GM21526 (cell line): ENCODE data around the gene BRAT1.

Experiments
- ATAC-seq: cut with Tn5 transposase; IDR thresholded peaks from one replicate; pipeline ENCODE4 v1.9.1; 2021; ENCODE audit warnings: moderate library complexity; ENCODE audit not compliant: unreplicated experiment, low FRiP score

Gene BRAT1

DNA sequence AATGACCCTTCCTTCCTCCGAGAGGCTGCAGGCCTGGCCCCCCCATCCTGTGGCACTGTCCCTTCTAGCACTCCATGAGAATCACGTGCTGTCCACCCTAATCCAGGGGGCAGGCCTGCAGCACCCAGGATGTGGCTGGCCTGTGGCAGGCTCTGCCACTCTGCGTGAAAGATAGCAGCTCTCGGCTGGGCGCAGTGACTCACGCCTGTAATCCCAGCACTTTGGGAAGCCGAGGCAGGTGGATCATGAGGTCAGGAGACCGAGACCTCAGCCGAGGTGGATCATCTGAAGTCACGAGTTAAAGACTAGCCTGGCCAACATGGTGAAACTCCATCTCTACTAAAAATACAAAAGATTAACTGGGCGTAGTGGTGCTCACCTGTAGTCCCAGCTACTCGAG is 54.6 kb downstream of the BRAT1 start:
- no peak for ATAC-seq

DNA sequence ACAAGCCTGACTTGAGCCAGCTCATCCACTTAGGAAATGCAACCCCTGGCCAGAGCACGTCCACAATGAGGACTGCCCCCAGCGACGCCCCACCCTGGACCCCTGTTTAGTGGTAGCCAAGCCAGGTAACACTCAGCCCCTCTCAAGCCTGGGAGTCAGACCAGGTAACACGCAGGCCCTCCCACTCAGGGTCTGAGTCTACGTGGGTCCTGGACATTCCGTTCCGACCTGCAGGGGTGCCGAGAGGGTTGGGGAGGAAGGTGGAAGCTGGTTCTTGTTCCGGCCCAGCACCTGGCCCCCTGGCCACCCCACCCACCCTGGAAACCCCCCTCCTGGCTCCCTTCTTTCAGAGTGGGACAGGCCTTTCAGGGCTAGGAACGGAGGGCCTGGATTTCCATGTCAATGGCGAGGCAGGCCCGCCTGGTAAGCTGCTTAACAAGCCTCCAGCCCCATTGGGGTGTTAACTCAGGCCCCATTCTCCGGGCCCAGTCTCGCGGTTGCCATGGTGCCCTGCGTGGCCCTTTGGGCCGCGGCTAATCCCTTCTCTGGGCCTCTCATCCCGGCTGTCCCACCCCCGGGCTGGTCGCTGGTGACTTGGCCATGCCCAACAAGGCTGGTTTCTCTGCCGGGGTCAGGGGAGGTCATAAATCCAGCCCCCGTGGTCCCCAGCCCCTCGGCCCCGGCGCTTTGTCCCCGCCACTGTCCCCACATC is 55.4 kb downstream of the BRAT1 start:
- no peak for ATAC-seq

DNA sequence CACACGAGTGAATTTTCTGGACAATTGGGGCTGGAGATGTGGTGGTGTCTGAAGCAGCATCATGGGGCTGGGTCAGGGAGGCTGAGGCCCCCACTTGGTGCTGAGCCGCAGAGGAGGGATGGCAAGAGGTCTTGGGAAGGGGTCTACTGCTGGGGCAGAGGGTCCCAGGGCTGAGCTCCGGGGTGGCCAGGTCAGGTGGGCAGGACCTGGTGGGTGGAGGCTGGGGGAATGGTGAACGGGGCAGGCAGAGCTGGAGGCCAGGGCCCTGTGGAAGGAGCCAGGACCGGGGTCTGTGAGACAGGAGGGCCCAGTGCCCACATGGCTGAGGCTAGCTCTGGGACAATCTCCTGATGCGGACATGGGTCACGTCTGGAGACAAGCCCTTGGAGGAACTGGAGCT is 56.1 kb downstream of the BRAT1 start:
- ATAC-seq: no peak

DNA sequence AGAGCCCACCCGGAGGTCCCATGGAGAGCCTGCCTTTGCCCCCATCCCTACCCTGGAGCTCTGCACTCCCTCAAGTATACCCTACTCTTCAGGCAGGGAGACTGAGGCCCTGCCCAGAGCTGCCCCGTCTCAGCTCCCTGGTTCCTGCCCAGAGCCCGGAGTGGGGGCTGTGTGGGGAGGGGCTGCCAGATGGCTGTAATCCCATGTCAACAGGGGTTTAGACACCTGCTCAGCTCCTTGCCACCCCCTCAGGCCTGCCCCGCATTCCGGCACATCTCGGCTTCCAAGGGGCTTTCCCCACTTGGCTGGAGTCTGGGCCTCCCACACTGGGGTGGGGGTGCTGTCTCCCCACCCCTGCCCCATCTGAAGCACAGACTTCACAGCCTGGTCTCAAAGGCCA is 56.6 kb downstream of the BRAT1 start:
- ATAC-seq: no peak

DNA sequence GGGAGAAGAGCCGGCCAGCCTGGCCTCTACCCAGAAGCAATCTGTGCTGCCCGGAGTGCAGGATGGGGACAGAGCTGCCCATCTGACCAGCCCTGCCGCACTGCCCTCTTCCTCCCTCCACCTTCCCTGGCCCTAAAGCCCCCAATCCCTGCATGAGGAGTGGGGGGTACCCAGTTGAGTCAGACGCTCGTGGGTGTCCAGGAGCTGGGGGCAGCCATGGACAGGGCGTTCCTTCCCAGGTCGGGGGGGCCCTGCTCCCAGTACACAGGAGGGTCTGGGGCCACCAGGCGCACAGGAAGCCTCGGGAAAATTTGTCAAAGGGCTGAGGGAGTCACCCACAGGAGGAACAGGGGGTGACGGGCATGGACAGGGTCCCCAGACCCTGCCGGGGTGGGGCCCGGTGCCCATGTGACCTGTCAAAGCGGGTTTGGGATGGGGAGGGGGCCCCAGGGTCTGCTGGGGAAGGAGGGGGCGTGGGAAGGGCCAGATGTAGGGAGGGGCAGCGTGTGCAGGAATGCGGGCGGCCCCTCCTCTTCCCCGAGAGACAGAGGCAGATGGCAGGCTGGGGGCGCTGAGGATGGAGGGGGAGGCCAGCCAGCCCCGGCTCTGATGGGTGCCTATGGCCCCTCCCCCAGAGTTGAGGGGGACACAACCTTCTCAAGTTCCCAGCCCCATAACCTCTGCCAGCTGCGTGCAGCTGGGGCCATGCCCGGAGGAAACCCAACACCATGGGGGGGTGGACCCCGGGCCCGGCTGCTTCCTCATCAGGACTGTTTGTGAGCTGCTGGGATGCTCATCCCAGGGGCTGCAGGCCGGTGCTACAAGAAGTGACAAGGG is 57.6 kb downstream of the BRAT1 start:
- no peak for ATAC-seq

DNA sequence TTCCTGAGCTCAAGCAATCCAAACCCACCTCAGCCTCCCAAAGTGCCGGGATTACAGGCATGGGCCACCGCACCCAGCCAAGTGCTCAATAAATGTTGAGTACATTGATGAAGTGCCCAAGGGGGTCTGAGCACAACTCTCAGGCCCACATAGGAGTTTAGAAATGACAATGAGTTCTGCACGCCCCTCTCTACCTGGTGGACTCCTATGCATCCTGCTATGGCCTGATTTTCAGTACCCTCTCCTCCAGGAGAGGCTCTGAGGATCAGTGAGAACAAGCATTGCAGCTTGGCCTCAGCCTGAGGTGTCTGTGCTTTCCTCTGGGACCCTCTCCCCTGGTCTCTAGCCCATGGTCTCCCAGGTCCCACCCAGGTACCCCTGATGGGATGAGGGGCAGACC is 58.3 kb downstream of the BRAT1 start:
- ATAC-seq: no peak

DNA sequence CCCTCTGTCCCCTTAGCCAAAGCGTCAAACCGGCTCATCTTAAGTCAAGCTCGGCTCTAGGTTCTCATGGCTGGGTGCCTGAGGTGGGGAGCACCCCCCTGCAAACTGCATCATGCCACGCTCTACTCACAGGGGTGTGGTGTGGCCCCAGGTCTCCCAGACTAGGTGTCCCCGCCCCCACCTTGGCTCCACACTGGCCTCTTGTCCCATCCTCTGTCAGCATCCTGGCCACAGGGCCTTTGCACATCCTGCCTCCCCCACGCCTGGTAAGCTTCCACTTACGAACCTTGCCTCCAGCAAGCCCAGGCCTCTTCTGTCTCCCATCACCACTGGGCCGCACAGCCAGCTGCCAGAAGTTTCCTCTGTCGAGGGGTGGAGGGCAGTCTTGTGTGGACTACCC is 58.9 kb downstream of the BRAT1 start:
- no peak for ATAC-seq

DNA sequence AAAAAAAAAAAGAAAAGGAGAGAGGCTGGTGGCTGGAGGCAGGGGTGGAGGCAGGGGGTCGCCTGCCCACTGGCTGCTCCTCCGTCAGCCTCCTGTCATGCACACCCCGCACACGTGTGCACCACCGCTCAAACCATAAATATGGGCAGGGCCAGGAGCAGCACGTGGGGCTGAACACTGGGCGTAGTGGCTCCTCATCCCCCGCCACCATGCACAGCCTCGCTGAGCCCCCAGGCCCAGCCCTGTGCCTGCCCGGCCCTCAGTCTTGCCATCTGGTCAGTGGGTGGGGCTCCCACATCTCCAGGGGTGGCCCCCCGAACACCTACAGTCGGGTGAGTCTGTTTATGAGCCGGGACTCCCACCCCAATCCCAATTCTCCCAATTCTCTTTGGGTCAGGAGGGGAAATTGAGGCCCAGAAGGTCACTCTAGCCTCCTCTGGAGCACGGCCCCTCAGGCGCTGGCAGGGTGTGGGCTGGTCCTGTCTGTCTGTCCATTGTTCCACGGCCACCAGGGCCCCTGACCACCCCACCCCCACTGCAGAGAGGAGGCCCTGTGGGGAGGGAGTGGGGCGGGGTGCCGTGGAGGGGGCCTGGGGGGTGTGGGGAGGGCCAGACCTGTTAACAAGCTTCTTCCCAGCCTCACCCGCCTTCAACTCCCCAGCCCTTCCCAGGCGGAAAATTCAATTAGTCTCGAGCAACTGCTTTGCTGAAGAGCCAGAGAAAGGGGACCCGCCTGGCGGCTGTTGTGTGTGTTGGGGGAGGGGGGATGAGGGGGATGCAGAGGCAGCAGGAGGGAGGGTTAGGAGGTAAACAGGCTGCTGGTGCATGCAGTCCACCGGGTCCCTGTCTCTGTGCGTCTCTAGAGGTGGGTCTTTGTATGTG is 59.7 kb downstream of the BRAT1 start:
- no peak for ATAC-seq

DNA sequence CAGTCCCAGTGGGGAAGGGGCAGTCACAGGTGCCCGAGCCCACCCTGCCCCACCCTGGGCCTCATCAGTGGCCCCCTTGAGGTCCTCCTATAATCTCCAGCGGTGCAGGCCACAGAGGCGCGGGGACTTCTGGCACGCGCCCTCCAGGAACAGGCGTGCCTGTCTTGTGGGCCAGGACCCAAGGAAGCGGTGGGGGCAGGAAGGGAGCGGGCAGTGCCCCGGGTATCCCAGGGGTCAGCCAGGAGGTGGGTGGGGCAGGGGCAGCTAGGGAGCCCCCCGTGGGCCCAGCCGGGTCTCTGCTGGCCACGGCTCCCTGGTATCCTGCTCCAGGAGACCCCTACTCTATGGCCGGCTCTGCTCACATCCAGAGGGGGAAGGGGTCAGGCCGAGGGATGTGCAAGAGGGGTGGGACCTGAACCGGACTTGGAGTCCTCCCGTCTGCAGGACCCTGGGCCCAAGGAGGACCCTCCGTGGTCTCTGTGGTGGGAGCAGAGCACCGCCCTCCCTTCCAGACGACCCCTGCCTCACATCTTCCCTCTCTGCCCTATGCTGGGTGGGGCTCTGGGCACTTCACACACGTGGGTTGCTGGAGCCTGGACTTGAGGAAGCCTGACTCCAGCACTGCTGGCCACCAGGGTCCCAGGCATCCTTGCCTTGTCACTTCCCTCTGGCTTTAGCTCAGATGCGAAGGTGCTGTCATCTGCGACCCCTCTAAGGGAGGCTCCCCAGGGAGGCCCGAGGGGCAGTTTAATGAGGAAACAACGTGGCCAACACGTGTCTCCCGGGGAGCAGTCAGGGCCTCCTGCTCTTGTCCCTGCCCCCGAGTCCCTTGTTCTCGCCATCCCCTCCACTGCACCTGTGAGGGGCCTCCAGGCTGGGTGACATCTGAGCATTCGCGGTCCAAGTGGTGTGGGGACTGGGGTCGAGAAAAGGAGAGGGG is 60.9 kb downstream of the BRAT1 start:
- no peak for ATAC-seq

DNA sequence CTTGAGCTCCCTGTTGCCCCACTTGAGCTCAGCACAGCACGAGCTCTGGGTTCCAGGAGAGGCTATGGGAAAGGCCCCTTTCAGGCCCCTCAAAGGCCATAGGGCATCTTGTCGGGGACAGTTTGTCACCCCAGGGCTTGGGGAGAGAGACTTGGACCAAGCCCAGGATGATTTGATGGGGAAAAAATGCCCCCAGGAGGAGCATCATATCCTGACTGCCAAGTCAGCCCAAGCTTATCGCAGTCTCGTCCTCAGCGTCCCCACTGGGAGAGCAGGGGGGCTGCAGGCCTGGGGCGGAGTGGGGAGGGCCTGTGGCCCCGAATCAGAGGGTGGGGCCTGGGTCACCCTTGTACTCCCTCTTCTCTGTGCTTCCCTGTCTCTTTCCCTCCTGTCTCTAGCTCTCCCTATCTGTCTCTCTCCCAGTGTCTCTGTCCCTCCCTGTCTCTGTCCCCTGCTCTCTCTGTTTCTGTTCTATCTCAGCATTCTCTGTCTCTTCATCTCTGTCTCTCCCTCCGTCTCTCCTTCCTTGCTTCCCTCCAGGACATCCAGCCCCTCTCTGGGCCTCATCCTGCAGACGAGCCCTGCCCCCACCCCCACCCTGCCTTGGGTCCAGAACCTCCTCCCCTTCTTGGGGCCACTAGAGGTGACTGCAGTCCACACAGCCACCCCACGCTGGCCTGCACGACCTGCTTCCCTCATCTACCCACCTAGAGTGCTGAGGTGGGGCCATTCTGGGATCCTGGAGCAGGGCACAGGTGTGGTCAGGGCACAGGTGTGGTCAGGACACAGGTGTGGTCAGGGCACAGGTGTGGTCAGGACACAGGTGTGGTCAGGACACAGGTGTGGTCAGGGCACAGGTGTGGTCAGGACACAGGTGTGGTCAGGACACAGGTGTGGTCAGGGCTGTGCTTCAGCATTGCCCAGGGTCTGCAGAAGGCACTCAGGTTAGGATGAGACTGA is 61.8 kb downstream of the BRAT1 start:
- ATAC-seq: no peak

DNA sequence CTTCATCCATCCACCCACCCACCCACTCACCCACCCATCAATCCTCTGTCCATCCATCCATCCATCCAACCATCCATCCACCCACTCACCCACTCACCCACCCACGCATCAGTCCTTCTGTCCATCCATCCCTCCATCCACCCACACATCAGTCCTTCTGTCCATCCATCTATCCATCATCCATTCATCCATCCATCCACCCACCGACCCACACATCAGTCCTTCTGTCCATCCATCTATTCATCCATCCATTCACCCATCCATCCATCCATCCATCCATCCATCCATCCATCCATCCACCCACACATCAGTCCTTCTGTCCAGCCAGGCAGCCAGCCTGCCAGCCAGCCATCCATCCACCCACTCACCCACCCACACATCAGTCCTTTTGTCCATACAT is 63.3 kb downstream of the BRAT1 start:
- no peak for ATAC-seq

DNA sequence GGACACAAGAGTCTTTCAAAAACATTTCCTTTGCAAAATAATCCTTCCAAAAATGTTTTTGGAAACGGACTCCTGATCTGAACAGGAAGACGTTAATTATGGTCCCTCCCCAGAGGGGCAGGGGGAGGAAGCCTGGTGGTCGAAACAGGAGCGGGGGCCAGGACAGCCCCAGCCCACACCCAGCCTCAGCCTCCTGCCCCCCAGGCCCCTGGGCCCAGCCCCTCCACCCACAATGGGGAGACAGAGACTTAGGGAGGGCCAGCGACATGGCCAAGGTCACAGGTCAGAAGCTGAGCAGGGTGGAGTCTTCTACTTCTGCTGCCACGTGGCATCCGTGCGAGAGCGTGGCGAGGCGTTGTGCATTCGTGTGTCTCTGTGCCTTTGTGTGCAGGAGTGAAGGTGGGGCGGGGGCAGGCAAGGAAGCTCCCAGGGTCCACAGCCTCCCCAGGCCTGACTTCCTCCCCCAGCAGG is 65.1 kb downstream of the BRAT1 start:
- no peak for ATAC-seq

DNA sequence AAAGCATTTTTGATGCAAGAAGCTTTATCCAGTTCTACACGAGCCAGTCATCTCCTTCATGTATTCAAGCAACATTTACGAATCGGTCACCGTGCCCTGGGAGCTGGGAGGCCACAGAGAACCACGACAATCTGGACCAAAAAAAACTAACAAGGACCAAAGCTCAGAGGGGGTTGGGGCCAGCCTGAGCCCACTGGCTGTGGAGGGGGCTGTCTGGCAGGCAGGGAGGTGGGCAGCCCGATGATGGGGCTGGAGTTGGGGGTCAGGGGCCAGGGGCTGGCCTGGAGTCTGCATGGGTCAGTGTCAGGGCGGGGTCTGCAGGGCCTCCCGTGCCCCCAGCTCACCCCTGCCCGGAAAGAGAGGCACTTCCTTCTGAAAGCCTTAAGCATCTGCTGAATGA is 66.6 kb downstream of the BRAT1 start:
- no peak for ATAC-seq

DNA sequence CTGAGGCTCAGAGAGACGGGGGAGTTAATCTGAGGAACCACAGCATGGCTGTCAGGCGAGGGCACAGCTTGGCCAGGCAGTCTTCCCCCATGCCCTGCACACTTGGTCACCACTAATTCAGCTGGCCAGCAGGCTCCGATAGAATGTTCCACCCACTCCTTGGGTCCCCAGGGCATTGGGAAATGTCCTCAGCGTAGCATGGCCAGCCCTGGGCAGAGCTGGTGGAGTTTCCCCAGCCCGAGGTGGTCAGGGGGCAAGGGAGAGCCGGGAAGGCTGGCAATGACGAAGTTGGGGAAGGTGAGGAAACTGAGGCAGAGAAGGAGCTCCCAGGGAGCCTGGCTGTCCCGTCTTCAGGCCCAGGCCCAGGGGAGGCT is 67.1 kb downstream of the BRAT1 start:
- no peak for ATAC-seq
